ELF-1 (cell line): ENCODE data around the gene ELFN1.

ENCODE experiments used
- DNase-seq: peaks from one replicate; pipeline ENCODE4 v3.0.0-alpha.2; 2016; ENCODE audit warnings: low read depth, low spot score

ELFN1 gene

DNA sequence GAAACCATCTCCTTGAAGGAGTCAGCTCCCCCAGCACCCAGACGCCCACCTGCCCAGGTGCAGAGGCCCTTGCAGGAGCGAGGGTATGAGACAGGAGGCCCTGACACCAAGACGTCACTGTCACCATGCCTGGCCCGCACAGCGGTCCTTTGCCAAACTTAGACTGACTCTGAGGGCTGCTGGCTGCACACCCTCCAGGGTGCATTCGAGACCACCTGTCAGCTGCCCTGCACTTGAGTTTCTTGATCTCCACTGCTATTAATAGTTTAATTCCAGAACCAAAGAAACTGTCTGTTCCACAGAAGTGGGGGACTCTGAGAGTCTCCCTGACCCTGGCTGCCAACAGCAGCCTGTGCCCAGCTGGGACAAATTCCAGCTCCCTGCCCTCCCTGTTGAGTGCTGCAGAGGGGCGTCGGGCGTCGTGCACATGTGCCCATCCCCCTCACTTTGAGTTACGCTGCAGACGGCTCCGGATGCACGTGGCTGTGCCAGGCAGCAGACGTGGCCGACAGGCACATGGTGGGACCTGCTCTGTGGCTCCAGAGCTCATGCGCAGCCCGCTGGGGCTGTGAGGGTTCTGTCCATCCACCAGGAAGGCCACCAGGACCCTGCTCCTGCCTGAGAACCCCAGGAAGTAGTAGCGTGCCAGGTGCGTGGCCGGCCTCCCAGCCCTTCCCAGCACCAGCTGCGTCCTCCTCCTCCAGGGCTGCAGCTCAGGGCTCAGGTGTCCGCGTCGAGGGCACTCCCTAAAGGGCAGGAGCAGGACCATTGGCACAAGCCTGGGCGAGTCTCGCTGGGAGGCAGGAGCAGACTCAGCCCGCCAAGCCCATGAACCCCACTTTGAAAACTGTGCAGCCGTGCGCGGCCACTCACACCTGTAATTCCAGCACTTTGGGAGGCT lies 24.8 kb downstream of the ELFN1 start:
- DNase-seq: peak; percentile 1

DNA sequence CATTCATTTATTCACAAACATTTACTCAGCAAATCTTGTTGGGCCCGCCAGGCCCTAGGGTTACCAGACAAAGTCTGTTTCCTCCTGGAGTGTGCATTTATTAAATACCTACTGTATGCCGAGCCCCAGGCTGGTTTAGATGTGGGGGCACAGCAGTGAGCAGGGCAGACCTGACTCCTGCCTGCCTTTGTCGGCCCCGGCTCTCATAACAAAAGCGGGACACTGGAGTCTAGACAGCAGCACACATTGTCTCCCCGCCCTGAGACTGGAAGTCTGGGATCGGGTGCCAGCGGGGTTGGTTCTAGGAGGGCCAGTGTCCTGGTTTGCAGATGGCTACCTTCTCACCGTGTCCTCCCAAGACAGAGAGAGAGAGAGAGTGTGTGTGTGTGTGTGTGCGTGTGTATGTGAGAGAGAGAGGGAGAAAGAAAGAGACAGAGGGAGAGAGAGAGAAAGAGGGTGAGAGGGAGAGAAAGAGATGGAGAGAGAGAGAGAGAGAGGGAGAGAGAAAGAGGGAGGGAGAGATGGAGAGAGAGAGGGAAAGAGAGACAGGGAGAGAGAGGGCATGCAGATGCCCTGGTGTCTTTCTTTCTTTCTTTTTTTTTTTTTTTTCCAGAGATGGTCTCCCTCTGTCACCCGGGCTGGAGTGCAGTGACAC lies 25.9 kb downstream of the ELFN1 start:
- peak; percentile 1 for DNase-seq

DNA sequence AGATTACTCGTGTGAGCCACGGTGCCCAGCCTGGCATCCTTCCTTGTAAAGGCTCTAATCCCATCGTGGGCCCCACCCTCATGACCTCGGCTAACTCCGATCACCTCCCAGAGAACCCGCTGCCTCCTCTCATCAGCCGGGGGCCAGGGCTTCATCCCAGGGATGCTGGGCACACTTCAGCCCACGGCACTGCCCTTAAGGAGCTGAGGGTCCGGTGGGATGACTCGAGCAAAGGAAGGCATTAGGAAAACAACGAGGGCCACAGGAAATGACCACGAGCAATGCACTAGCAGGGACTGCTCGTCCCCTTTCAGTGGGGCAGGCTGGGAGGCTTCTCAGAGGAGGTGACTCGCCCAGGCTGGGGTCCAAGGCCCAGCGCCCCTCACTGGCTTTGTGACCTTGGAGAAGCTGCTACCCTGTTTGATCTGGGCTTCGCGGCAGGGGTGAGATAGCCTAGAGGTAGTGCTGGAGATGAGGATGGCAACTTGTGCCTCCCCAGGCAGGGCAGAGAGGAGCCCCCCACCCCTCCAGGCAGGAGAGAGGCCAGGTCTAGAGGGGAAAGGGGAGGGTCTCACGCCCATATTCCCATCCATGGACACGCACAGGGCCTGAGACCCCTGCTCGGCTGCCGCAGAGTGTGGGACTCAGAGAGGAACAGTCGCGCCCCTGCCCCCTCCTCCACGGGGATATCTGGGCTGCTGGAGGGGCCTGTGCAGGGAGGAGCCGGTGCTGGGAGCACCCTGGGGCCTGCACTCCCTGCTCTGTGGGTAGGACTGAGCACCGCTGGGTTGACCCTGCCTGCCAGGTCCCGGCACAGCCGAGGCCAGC lies 26.8 kb downstream of the ELFN1 start:
- peak; percentile 1 for DNase-seq

DNA sequence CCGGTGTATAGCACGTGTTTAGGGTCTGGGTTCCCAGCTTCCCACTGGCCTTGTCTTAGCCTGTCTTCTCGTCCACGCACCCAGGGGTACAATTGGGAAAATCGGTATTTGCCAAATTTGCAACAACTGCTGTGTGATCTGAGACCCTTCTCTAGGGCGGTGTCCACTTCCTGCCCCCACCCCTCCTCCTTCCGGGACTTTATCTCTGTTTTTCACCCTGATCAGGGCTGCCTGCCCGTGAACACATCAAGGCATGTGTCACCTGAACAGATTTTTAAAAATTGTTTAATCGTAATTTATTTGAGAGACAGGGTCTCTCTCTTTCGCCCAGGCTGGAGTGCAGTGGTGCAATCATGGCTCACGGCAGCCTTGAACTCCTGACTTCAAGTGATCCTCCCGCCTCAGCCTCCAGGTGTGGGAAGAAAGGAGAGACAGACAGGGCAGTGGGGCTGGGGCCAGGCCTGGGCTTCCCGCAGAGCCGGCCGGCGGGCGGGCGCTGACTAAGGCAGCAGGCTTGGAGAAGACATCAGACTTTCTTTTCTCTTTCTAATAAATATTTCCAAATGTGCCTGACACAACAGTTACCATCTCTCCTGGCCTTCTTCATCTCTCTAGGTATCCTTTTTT lies 27.5 kb downstream of the ELFN1 start:
- DNase-seq: peak; percentile 4

DNA sequence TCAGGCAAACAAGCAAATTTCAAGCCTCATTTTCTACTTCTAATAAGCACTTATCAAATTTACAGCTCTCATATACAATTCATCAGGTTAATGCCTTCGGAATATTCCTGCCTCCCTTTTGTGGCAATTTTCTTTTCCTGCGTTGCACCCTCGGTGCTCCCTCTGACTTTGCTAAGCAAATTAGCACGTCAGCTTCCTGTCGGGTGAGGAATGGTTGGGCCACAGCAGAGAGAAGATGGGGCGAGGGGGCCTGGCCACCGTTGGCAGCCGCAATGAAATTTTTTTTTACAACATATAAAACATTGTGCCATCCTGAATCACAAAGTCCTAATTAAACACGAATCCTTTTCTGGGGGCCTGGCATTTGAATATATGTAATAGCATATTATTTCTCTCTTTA lies 28.1 kb downstream of the ELFN1 start:
- peak; percentile 1 for DNase-seq

DNA sequence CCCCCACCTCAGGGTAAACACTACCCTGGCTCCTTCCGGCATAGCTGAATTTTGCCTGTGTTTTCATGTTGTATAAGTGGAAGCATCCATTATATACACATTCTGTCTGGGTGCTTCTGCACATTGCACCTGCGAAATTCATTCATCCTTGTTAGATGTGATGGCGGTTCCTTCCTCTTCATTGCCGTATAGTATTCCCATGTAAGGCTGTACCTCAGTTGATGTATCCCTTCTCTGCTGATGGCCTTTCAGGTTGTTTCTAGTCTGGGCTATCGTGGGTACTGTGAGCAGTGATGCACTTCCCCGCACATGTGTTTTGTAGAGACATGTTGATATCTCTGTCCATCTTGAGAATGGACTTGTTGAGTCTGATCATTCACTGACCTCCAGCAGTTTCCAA lies 28.9 kb downstream of the ELFN1 start:
- peak; percentile 0 for DNase-seq

DNA sequence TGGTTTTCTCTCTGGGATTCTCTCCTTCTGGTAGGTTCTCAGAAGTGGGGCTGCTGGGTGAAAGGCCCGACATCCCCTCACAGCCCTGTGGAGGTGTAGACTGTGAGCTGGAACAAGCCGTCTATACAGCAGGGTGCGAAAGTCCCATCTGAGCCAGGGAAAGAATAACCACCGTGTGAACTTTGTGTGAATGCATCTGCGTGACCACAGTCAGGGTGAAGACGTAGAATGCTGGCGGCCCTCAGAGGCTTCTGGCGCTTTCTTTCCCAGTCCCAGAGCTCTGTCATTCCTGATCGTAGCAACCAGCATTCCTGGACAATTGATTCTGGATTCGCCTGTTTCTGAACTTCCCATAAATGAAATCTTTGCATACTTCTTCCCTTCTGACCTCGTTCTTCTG lies 30.0 kb downstream of the ELFN1 start:
- DNase-seq: peak; percentile 1

DNA sequence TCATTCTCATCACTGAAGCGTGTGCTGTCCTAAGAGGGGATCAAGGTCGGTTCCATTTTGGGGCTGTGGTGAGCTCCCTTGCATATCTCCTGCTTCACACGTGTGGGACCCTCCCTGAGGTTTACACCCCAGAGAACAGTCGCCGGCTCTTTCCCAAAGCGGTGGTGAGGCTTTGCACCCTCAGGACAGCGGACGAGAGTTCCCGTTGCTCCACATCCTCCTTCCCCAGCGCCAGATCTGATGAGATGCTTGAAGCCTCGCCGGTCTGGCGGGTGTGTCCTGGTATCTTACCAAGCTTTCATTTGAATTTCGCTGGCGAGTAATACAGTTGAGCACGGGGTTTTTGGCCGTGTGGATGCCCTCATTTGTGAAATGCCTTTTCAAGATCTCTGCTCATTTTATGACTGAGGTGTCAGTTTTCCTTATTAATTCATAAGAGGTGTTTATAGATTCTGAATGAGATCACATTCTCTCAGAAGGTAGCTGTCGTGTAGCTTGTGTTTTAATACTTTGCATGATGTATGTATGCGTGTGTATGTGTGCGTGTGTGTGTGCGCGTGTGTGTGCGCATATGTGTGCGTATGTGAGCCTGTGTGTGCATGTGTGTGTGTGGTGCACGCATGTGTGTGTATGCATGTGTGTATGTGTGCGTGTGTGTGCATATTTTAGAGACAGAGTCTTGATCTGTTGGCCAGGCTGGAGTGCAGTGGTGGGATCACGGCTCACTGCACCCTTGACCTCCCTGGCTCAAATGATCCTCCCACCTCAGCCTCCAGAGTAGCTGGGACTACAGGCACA lies 30.7 kb downstream of the ELFN1 start:
- DNase-seq: peak; percentile 0

DNA sequence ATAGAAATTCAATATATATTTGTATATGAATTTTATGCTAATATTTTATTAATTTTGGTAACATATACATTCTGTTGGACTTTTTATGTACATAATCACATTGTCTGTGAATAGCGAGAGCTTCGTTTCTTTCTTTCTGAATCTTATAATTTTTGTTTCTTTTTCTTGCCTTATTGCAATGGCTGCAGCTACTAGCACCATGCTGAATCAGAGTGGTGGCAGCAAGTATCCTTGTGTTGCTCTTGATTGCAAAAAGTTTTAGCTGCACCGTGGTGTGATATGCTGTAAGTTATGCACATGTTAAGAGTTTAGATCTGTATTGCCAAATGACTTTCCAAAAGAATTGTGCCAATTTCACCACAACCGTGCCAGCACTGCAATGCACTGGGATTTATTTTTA lies 32.6 kb downstream of the ELFN1 start:
- DNase-seq: peak; percentile 0

DNA sequence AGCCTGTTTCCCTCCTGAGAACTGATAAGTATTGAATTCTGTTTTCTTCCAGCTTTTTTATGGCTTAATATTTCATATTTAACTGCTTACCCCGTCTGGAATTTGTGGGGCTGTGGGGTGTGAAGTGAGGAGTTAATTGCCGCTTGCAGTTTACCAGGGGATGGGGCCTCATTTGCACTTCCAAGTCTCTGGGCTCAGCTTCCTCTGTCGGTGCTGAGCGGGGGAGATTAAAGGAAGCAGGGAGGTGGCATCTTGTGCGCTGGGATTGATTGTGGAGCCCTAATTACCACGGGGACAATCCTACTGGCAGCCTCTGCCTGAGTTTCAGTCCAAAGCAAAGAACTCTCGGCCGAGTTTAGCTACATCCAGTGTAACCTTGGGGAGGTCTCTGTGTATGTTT lies 33.4 kb downstream of the ELFN1 start:
- peak; percentile 42 for DNase-seq

DNA sequence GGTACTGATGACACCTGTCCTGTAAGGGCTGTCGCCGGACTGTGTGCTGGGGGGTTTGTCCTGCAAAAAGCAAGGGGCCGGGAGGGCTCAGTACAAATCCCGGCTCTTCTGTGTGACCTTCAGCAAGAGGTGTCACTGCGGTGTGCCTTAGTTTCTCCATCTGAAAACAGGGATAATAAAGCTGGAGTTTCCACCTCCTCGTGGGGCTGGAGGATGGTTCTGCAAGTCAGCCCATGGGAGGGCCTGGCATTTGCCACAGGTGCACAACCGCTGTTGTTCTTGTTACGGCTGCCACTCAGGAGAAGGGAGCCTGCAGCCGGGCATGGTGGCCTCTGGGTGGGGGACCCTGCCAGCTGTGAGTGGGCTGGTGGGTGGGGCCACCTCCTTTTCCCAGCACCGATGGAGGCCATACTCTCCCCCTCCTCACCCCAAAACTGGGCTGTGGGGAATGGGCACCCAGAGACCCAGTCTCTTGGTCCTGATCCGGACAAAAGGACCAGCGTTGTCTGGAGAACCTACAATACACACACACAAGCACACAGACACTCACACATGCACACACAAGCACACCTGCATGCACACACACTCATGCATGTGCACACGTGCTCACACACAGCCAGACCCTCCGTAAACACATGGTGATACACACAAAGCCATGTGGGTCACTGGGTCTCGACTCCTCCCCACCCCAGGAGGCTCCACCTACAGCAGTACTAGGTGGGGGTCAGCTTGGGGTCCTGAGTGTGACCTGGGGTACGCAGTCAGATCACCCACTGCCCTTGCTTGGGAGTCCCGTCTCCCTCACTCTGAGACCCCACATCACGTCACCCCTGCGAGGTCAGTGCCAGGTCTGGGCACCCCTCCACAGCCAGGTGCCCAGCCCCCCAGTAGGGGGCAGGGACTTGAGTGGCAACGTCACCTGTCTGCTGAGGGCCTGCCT lies 34.1 kb downstream of the ELFN1 start:
- DNase-seq: no peak

DNA sequence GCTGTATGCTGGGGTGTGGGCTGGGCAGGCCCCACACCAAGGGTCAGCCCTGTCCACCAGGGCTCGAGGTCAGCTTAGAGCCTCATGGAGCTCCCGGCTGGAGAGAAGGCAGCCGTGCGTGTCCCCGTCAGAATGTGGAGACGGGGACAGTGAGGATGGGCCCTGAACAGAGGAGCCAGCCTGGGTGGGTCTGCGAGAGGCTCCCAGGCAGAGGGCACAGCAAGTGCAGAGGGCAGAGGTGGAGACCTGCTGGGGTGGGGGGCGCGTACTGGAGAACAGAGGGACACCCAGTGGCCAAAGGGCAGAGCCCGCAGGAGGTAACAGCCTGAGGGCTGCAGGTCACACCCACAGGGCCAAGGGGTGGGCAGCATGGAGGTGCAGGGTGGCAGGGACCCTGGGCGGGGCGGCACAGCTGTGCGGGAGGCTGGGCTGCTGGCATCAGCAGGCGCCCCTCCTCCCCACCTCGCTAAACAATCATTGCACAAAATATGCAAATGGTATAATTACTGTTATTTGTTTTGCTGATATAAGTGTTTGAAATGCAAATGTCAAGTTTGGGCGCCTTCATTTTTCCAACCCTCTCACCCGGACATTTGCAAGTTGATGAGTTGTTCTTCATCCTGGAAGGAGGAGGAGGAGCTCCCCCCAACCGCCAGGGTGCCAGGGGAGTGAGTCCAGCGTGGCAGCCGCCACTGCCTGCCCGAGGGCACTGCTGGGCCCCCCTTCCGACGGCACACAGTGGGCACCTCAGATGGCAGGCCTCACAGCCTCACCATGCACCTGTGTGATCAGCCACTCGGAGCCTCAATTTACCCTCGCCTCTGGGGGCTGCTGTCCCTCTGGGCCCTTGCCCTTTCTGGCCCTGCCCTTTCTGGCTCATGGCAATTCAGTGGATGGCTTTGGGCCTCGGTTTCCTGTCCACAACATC lies 35.0 kb downstream of the ELFN1 start:
- DNase-seq: peak; percentile 9

DNA sequence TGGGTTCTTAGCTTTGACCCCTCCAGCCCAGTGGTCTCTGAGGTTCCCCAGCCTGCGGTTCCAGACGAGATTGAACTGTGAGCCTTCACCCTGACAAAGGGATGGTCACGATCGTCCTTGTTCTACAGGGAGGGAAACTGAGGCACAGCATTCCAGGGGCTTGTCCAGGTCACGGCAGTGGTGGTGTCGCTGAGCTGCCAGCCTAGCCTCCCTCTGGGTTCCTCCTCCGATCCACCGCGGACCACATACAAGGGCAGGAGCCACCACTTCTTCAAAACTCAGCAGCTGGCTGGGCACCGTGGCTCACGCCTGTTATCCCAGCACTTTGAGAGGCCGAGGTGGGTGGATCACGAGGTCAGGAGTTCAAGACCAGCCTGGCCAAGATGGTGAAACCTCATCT lies 35.8 kb downstream of the ELFN1 start:
- no peak for DNase-seq

DNA sequence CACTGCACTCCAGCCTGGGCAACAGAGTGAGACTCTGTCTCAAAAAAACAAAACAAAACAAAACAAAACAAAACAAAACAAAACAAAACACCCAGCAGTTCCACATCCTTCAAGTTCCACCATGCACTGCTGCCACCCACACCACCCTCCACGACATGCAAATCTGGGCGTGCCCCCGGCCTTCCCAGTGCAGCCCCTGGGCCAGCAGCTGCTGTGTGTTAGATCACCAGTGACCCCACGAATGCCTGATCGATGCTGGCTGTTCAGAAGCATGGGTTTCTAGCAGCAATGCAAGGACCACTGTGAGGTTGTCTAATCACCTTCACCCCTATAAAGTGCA lies 36.3 kb downstream of the ELFN1 start:
- DNase-seq: no peak

DNA sequence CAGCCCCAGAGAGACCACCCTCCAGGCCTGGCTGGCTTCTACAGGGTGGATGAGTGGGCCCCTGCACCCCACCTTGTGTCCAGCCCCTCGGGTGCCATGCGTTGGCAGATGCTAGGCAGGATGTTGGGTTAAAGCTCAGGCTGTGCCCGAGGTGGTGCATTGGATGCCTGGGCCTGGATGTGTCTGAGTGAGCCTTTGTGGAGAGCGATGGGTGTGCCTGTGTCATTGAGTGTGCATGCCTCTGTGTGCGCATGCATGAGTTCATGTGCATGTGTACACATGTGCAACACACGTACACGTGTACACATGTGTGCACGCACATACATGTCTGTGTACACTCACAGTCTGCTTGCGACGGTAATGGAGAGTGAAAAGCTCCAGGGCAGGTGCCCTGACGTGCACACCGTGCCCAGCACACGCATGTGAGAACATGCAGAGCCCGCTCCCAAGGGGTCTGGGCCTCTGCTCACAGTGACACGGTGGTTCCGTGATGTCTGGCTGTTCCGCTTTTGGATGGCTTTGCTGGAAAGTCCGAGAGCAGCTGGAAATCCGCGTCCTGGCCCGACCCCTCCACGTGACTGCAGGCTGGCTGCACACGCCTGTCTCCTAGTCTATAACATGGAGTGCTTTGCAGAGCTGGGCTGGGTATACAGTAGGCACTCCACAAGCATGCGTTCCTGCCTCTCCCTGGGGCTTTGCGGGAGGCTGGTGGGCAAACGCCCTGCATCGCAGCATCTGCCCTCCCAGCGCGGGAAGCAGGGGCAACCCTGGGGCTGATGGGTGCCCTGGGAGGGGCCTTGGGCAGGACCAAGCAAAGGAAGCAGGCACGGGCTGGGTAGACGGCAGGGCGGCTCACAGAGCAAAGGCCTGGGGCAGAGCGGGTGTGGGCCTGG lies 36.9 kb downstream of the ELFN1 start:
- peak; percentile 2 for DNase-seq

DNA sequence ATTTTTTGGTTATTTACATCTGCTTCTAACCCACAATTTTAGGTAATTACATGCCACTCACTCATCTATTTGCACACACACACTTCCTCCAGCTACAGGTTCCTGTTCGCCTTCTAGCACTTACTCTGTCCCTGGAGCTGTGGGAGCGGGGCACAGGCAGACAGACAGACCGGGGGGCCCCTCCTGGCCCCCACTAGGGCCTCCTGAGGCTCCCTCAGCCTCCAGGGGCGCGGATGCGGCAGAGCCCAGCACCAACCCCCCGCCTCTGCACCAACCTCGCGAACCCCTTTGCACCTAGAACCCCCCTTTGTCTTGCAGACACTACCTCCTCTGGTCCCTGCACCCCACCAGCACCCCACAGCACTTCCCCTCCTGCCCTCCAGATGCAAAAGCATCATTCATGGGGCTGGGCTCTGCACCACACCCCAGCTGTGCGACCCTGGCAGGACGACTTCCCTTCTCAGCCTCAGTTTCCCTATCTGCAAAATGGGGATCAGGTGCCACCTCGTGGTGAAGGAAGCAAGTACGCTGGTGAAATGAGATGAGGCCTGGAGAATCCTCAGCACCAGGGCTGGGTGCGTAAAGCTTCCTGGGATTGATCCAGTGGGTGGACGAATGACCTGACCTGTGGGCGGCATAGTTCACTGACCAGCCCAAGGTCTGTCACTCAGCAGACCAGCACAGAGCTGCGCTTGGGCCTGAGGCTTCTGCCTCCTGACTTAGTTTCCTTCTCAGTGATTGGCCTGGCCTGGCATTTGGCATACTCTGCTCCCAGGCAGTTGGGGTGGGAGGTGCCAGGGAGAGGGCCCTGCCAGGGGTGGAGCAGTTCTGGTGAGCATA lies 37.9 kb downstream of the ELFN1 start:
- peak; percentile 9 for DNase-seq
